CD4-positive, alpha-beta T cell treated with Interleukin-1 beta for 1 hour (primary cell): ENCODE measurements around the gene RHCE.
"Not testable (repeated sequence)": the region's sequence is repeated elsewhere in the genome, so short reads cannot be mapped to it uniquely, and the experiment has no call there.

ENCODE experiments used
- DNase-seq, 2 donors: peaks; one replicate each; pipeline ENCODE4 v3.0.0-alpha.2; 2020 to 2022

Gene RHCE

DNA sequence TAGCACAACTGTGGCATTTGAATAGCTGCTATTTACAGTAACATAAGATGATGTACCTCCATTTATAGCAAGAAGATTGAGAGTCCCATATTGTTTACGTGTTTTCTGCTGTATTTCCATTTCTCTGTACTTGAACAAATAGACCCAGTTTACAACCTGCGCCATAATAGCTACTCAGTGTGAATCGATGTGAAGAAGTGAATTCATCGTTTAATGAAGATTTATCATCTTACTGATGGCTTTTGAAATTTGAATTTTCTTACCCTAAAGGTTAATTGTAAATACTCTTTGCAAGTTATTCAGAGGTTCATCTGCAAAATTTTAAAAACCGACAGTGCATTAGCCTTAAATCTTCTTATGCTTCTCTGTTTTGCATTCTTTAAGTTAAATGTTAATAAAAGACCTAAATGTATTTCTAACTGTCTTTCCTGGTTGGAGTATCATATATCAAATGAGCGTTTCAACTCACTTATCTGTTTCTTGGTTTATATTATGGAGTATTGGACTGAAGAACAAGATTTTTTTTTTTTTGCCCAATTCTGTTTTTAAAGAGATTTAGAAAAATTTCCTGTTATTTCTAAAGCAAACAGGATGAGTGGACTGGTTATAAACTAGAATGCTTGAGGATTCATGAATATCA is 12.2 kb upstream of the RHCE start:
- no peak for DNase-seq

DNA sequence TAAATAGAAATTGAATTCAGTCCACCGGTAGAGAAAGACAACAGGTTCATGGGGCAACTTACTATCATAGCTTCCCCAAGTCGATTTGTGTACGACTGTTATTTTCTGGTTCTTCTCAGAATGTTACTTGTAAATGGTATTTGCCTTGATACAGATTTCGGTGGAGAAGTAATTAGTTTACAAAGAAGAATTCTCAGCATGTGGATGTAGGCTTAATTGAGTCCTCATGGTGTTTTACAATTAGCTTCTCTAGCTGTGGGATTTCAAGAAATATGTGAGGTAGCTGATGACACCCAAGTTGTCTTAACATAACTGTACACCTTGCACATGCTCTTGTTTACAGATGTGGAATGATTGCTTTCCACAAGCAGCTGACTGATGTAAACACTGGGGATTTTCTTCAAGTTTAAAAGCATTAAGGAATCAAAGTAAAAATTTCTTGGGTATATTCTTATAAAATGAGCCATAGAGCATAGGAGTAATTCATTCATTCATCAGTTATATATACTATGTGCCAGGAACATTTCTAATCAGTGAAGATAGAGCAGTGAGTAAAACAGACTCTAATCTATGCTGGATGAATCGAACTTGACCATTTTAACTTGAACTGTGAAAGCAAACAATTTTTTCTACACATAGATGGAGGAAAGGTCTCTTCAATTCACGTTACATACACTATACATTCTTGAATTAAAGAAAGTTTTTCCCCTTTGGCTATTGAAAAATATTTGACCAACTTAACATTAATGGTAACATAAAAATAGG is 11.5 kb upstream of the RHCE start:
- DNase-seq: no peak

DNA sequence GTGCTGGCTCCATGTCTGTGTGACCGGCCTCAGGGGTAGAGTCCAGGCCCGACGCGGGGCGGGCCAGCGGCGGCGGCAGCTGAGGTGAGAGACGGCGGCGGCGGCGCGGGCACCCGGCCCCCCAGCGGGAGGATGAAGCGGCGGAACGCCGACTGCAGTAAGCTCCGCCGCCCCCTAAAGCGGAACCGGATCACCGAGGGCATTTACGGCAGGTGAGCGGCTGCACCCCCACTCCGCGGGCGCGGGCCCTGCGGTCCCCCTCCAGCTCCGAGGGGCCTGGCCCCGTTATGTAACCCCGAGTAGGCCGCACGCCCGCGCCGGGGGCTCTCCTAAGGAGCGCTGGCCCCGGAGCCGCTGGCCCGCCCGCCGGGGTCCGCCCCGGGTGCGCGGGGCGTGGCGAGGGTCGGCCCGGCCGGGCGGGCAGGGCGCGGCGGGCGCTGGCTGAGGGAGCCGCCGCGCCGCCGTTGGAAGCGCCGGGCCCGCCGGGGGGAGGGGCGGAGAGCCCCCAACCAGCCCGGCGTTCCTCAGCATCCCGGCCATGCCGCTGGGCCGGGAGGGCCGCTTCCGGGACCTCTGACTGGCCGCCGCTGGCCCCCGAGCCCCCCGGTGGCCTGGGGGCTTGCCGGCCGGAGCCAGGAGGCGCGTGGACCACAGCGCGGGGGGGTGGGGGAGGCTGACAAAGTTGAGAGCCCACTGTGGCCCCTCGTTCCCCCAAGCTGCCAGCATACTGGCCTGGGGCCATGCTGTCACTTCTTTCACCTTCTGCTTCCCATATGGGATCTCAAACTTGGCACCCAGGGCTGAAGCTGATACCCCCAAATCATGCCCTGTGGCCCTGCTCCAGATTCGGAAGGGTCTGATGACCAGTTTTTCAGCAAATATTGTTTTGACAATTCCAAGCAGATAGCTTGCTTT is 10.6 kb upstream of the RHCE start:
- DNase-seq: no peak

DNA sequence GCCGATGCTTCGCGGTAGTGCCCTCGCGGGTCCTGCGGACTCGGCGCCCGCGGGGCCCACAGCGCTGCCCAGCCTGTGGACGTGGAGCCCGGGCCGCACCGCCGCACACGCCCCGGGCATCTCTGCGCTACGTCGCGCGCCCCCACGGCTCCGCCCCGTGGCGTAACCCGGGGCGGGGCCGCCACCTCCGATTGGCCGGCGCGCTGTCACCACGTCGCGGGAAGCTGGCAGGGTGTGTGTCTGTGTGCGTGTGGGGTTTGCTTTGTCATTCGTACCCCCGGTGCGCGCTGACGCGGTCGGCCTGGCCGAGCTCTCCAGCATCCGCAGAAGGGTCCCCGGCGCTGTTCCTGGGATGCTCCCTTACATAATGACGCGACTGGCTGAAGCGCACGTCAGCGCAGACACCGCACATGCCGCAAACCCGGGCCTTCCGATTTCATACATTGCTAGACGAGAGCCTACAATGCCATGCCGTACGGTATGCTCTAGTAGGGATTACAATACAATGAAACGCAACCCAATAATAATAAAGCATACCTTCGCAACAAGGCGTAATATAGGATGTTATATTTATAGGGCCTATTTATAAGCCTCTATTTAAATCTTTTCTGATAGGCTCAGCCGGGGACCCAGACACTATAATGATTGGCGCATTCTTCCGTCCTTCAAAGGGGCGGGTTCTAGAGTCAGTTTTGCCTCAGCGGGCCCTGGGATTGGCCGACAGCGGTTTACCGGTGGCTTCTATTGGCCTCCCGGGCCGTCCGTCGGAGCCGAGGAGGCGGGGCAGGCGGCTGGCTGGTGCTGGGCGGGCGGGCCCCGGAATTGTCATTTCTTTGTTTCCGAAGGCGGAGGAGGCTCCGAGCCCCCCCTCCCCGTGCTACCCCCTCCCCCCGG is 9.7 kb upstream of the RHCE start, which contains the start of gene MACO1:
Gene MACO1, plus strand, starts transcription at position 825 of the 894 bp plus-strand sequence. CDS start 202 bp downstream, outside the sequence.
- DNase-seq: peak; percentile 95 to 98

DNA sequence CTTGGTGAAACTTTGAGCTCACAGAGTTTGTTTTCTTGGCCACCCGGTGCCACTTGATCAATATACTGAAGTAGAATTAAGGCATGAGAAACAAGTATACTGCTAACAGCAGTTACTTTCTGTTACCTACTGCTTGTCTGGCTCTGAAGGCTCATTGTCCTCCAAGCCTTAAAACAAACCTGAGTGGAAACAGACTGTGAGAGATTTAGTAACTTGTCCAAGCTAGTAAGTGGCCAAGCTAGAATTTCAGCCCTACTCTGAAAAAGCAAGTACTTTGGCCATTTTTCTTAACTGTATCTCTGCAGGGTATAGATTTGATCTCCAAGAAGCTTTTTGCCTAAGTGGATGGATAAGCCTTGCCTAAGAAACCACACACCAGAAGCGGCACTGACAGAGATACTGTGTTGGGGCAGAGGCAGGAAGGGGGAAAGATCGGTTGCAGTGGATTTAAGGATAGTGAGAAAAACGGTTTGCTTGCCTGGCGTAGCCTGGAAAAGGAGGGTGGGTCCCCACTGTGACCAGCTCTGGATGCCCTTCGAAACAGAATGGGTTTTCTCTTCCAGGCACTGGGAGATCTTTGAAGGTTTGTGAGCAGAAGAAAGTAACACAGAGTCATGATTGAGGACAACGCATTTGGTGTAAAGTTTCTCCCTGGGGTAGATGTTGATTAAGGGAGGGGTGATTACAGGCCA is 8.0 kb upstream of the RHCE start:
- no peak for DNase-seq

DNA sequence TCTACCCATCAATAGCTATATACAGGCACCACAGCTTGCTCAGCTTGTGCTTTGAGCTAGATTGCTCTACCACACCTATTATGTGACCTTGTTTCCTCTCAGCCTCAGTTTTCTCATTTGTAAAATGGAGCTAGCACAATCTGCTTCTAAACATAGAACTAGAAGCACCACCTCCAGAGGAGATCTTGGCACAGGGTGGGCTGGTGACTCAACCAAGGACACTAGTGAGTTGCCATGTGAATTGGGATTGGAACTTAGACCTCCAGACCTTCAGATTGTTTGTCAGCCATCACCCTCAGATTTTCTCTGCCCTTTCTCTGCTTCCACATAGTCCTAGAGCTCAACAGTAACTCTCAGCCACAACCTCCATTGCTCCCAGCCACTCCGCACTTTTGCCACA is 7.1 kb upstream of the RHCE start:
- no peak for DNase-seq

DNA sequence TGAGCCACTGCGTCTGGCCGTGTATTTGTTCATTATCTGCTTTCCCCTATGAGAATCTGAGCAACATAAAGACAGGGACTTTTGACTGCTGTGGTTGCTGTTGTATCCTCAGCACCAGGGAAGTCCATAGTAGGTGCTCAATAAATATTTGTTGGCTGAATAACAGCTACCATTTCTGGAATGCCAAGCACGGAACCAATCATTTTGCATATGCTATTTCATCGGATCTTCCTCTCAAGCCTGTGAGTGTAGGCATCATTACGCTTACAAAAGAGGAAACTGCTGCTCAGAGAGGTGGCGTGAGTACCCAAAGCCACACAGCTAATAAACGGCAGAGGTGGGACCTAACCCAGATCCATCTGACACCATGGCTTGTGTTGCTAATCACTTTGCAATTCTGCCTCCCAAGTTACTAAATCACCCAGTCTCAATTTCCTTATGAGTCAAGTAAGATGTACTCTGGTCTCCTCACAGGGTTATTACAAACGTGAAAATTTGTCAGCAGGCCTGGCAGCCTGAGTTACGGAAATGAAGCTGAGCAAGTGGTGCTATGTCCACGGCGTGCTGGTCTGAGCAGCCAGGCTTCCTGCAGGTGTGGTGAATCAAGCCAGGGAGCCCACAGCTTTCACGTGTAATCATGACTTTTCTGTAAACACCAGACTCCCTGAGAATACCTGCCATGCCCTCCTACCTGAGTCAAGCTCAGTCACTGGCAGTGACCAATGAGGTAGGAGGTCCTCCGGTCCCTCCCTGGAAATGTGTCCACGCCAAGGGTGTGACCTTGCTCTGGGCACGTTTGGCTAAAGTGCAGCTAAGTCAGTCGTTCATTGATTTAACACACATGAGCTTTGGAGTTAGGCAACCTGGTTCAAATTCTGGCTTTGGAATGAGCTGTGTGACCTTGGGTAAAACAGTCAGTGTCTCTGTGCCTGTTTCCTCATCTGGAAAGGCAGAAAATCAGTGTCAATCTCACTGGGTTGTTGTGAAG is 4.8 kb upstream of the RHCE start:
- no peak for DNase-seq

DNA sequence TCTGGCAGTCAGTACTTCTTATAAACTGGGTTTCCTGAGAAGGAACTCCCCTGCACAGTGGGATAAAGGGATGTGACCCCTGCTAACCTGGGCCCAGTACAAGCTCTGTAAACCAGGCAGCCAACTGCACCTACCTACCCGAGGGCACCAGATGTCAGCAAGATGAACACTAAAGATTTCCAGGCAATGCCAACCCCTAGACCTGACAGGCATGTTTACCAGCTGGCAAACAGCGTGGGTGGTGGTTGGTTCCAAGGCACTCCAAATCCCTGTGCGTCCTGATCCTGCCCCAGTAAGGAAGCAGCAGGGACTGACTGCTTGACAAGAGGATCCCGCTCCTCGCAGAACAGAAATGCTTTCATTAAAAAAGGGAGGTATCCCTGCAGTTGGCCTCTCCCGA is 2.6 kb upstream of the RHCE start:
- DNase-seq: not testable (repeated sequence)

DNA sequence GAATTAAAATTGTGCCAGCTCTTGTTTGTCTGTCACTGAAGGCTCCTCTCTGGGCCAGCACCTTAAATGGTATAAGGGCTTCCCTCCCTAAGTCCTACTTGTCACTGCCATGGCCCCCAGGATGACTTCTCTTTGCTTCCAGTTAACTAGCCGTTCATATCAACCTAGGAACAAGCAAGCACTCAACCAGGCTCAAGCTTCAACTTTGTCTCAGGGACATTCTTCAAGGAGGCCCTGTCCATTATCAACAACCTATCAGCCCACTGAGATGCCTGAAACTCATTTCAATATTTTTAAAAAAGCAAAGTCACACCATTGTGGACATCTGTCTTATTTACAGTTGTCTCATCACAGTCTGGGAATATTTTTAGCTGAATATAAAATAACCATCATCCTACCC is 1.3 kb downstream of the RHCE start:
- DNase-seq: not testable (repeated sequence)

DNA sequence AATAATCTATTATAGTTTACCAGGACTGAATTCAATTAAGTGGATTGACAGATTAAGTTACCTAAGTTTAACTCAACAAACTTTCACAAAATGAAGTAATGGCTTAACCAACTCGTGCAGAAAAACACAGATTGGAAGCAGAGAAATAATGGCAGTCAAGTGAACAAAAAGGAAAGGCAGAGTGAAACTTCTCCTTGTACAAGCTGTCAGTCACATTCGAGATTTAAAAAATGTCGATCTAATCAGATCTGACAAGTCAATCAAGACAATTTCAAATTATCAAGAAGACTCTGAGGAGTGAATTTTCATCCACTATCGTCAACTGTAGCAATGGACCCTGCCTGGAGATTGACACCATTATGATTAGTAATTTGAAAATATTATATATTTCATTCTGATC is 3.3 kb downstream of the RHCE start:
- not testable (repeated sequence) for DNase-seq

DNA sequence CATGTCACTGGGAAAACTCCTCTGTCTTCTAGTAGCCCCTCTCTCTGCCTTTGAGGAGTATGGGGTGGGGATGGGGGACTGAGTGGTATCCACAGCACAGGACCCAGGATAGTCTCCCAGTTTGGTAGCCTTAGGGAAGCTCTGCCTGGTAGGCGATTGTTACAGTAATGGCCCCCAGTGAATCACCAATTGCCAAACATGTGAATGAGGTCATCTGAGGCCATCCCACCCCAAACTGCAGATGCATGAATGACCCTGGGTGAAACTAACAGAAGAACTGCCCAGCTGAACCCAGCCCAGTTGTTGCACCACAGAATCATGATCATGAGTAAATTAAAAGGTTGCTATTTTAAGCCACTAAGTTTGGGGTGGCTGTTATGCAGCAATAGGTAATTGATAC is 6.0 kb downstream of the RHCE start:
- not testable (repeated sequence) for DNase-seq

DNA sequence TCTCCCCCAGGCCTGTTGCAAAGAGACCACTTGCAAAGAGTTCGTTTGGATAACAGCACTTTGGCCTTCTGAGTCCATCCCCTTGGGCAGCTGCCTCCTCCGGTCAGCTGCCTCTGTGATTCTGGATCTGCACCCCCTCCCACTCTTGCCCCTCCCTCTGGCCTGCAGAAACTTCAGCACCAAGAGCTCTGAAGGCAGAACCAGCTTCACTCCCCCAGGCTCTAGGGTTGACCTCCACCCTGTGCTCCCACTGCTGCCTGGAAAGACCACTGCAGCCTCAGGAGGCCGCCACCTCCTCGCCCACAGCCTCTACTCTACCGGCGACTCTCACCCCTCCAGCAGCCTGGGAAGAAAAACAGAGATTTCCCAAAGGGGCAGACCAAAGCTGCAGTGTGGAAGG is 6.5 kb downstream of the RHCE start:
- DNase-seq: not testable (repeated sequence)

DNA sequence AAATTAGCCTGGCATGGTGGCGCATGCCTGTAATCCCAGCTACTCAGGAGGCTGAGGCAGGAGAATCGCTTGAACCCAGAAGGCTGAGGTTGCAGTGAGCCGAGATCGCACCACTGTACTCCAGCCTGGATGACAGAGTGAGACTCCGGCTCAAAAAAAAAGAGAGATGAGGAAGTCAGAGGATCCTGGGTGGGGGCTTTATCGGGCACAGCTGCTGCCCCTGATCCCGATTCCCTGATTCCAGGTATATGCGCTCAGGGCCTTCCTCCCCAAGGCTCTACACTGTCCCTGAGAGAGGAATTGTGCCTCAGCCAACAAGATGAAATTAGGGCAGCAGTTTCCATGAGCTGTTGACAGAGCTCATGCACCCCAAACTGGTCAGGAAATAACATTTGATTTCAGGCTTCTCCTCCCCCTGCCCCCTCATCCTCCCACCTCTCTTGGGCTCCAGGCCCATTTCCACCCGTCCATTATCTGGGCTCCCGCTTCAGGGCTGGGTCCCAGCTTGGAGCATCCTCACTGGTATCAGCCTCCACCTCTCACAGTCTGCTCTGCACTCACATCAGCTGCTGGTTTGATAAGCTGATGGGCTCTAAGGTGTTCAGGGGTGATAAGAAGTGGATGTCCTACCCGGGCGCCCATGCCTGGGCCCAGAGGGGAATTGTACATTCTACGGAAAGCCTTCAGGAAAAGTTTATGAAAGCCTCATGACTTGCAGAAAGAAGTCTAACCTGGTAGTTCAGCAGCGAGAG is 7.6 kb downstream of the RHCE start:
- not testable (repeated sequence) for DNase-seq

DNA sequence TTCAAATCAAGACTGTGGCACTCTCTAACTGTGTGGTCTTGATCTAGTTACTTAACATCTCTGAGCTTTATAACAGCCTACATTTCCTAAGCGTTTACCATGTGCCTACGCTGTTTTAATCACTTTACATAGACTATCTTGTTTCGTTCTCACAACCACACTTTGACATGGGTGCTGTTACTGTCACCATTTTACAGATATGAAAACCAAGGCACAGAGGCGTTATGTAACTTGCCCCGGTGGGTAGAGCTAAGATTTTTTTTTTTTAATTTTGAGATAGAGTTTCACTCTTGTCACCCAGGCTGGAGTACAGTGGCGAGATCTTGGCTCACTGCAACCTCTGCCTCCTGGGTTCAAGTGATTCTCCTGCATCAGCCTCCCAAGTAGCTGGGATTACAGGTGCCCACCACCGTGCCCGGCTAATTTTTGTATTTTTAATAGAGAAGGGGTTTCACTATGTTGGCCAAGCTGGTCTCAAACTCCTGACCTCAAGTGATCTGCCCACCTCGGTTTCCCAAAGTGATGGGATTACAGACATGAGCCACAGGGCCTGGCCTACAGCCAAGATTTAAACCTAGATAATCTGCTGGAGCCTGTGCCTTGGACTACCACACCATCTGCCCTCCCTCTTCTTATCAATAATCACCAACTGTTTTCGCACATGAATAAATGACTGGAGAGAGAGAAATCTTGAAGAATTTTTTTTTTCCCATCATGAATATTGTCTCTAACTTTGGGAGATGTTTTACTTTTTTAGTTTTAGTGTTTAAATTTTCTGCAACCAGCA is 10.8 kb downstream of the RHCE start:
- not testable (repeated sequence) for DNase-seq

DNA sequence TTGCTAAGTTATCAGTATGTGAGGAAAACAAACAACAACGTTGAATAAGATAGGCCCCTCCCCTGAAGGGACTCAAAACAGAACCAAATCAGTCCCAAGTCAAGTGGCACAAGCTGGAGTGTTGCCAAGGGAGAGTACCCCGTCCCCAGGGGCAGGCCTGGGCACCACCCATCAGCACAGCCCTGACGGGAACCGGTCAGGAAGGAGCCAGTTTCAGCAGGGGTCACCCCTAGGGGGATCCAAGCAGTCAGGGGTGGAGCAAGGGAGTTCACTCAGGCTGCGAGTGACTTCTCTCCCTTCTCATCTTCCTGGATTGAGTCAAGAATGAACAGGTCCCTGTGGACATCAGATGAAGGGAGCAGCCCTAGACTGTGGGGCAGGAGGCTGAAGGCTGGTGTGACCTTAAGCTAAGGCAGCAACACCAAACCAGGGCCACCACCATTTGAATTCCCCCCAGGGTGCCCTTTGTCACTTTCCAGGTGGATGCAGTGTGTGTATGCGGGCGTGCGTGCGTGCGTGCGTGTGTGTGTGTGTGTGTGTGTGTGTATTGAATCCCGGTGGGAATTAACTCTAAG is 14.8 kb downstream of the RHCE start:
- not testable (repeated sequence) for DNase-seq

DNA sequence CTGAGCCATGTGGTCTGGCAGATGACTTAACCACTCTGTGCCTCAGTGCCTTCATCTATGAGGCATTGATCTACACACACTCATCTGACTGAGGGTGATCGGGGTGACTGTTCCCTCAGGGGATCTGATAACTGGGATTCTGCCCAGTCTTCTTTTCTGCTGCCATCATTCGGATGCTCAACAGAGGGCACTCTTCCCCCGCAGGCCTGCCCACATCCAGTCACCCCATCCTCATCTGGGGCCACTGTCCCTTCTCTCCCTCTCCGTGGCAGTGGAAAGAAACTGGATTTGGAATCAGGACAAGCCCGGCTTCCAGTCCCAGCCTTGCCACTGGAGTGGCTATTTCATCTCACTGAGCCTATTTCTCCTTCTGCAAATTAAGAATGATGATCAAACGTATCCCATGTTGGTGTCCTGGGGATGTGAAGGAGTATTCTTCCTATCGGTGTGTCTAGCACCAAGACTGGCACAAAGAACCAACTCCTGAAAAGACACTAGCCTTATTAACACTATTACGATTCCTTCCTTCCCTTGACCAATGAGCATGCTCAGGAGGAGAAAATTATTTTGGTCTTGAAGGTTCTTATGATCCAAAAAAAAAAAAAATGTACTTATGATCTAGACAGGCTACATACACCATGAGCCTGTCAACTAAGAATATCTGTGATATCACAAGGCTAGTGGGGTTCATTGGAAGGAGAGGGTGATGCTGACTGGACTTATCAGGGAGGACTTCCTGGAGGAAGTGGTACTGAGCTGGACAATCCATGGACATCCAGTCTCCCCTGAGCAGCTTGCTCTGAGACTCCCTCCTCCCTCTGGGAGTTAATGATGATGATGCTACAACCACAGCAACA is 17.4 kb downstream of the RHCE start:
- peak; percentile 9 to 17 for DNase-seq

DNA sequence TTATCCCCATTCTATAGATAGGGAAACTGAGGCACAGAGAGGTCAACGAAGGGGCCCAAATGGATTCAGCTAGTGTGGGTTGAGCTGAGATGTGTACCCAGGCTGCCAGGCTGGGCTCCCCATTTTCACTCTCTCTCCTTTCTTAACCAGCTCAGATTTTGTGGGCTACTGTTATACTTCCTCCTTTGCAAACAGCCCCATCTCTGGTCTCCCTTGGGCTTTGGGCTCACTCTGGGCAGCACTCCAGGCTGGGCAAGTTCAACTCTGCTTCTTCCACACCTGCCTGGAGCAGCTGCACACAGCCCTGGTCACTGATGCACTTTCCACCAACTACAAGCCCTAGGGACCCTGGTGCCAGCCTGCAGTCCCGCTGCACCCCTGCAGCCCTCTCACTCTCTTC is 22.5 kb downstream of the RHCE start:
- not testable (repeated sequence) for DNase-seq
